GM12878 (cell line): ENCODE data around the gene MT1G.

Source experiments
- CEBPB ChIP-seq, 2 experiments: fragments of 150-350 bp in 1 of 2; IDR thresholded peaks; 2 replicates each; pipeline ENCODE4 v1.6.1; 2012 to 2014; ENCODE audit warnings: low read depth in 2 of 2, low read length in 2 of 2, borderline replicate concordance in 1 of 2, inconsistent platforms in 1 of 2
- EED ChIP-seq: sonication (generic); IDR thresholded peaks from 2 replicates; pipeline ENCODE4 v1.6.1; 2016; ENCODE audit warnings: antibody characterized with exemption, low read depth
- HDAC6 ChIP-seq: fragments of 200-600 bp; sonication (generic); IDR thresholded peaks from one replicate; pipeline ENCODE4 v1.8.0; 2017; ENCODE audit warnings: antibody characterized with exemption; ENCODE audit not compliant: unreplicated experiment
- JUND ChIP-seq: IDR thresholded peaks from 2 replicates; pipeline ENCODE4 v1.6.1; 2012; ENCODE audit warnings: low read depth, mild to moderate bottlenecking, low read length, improper control_type of control experiment, moderate library complexity
- RB1 ChIP-seq: fragments of 450-650 bp; formaldehyde crosslinking; IDR thresholded peaks from 2 replicates; pipeline ENCODE4 v1.6.1; 2017; ENCODE audit warnings: mild to moderate bottlenecking, borderline replicate concordance
- RFX5 ChIP-seq: IDR thresholded peaks from 2 replicates; pipeline ENCODE4 v1.6.1; 2011; ENCODE audit warnings: low read depth, low read length, improper control_type of control experiment
- SMC3 ChIP-seq: IDR thresholded peaks from 2 replicates; pipeline ENCODE4 v1.6.1; 2011; ENCODE audit warnings: low read length, improper control_type of control experiment, borderline replicate concordance

GRCh38 chr16:56689171-56689570, 21.3 kb upstream of the MT1G start:
- TF ChIP-seq RFX5 (no peak), JUND (no peak), EED (no peak), RB1 (no peak), SMC3 (no peak), CEBPB (IDR thresholded peaks at IDR 0.05; ENCODE audit: borderline replicate concordance in 1 of 2, low read depth in 2 of 2, low read length in 2 of 2) (no peak), HDAC6 (no peak)
